IMR-90 (cell line): ENCODE results near the gene RASGEF1C. TPM values are rescaled to one million over a fixed set of nuclear protein-coding genes. Genes with fewer than 3 reads are reported as not detected.

ENCODE experiments used
- ATAC-seq: fragments of 200-7000 bp; cut with Tn5 transposase; 2 replicates; pipeline ENCODE4 v1.9.1; 2020; ENCODE audit warnings: low read depth, mild to moderate bottlenecking, moderate library complexity
- BruUV-seq: library from RNA; stranded (reverse); fragments of 400-500 nt; replicated peaks from 2 replicates; lab custom pipeline; 2021; lab: Mats Ljungman, UMichigan
- CTCF ChIA-PET: fragments of 300-600 bp; formaldehyde crosslinking; extraction: SDS; loops from one replicate; lab custom pipeline; 2021; ENCODE audit warnings: antibody characterized with exemption; lab: Yijun Ruan, JAX
- POLR2A ChIA-PET: fragments of 300-600 bp; sonication (Branson Sonifier 250); formaldehyde crosslinking; loops from one replicate; lab custom pipeline; 2022; ENCODE audit warnings: antibody characterized with exemption; ENCODE audit not compliant: unreplicated experiment; lab: Charles Lee
- DNase-seq: peaks from one replicate; pipeline ENCODE4 v3.0.0; 2013
- H2AFZ ChIP-seq: replicated peaks from 2 replicates; pipeline ENCODE3; 2013; ENCODE audit warnings: low read length, mild to moderate bottlenecking; ENCODE audit not compliant: poor library complexity
- H2AK5ac ChIP-seq: 2 replicates; pipeline ENCODE4 v1.6.1; 2013; ENCODE audit warnings: low read depth, low read length, inconsistent platforms
- H2AK9ac ChIP-seq: replicated peaks from 2 replicates; pipeline ENCODE3; 2013; ENCODE audit warnings: mild to moderate bottlenecking, low read depth, low read length, moderate library complexity; ENCODE audit not compliant: poor library complexity
- H2BK120ac ChIP-seq: 2 replicates; pipeline ENCODE4 v1.6.1; 2013; ENCODE audit warnings: low read depth, low read length, inconsistent platforms
- H2BK15ac ChIP-seq: 3 replicates; pipeline ENCODE4 v1.6.1; 2013; ENCODE audit warnings: low read depth, low read length, inconsistent platforms
- H2BK20ac ChIP-seq: 2 replicates; pipeline ENCODE4 v1.6.1; 2013; ENCODE audit warnings: low read depth, mild to moderate bottlenecking, inconsistent platforms, low read length, moderate library complexity
- H2BK5ac ChIP-seq: 2 replicates; pipeline ENCODE4 v1.6.1; 2013; ENCODE audit warnings: mild to moderate bottlenecking, low read depth, low read length, inconsistent platforms; ENCODE audit not compliant: poor library complexity, severe bottlenecking
- H3K14ac ChIP-seq: replicated peaks from 2 replicates; pipeline ENCODE4 v1.6.1; 2013; ENCODE audit warnings: low read depth, low read length, inconsistent platforms
- H3K18ac ChIP-seq: 2 replicates; pipeline ENCODE4 v1.6.1; 2013; ENCODE audit warnings: low read depth, low read length, control low read depth
- H3K23ac ChIP-seq: 2 replicates; pipeline ENCODE4 v1.6.1; 2013; ENCODE audit warnings: low read depth, low read length, inconsistent platforms
- H3K27ac ChIP-seq: 2 replicates; pipeline ENCODE4 v1.5.1; 2013; ENCODE audit warnings: mild to moderate bottlenecking, control low read depth, low read length; ENCODE audit not compliant: insufficient read depth
- H3K27me3 ChIP-seq: 2 replicates; pipeline ENCODE4 v1.6.1; 2013; ENCODE audit warnings: low read length; ENCODE audit not compliant: control insufficient read depth, insufficient read depth
- H3K36me3 ChIP-seq: 2 replicates; pipeline ENCODE4 v1.6.1; 2013; ENCODE audit warnings: low read length, mixed read lengths; ENCODE audit not compliant: control insufficient read depth, insufficient read depth
- H3K4ac ChIP-seq: 2 replicates; pipeline ENCODE4 v1.6.1; 2013; ENCODE audit warnings: low read depth, low read length, inconsistent platforms
- H3K4me1 ChIP-seq: 2 replicates; pipeline ENCODE4 v1.6.1; 2013; ENCODE audit warnings: low read length, mixed read lengths; ENCODE audit not compliant: control insufficient read depth, insufficient read depth
- H3K4me2 ChIP-seq: 2 replicates; pipeline ENCODE4 v1.6.1; 2013; ENCODE audit warnings: low read depth, mild to moderate bottlenecking, control low read depth, low read length, moderate library complexity
- H3K4me3 ChIP-seq: 2 replicates; pipeline ENCODE4 v1.5.1; 2013; ENCODE audit warnings: low read depth, mild to moderate bottlenecking, control low read depth, low read length, moderate library complexity; ENCODE audit not compliant: insufficient read depth
- H3K56ac ChIP-seq: 2 replicates; pipeline ENCODE4 v1.6.1; 2013; ENCODE audit warnings: low read length, inconsistent platforms; ENCODE audit not compliant: insufficient read depth; ENCODE audit errors: extremely low read depth
- H3K79me1 ChIP-seq, 2 experiments: 2 replicates each; pipeline ENCODE4 v1.6.1; 2013; ENCODE audit warnings: low read length in 2 of 2, inconsistent platforms in 1 of 2, low read depth in 1 of 2
- H3K9ac ChIP-seq: 2 replicates; pipeline ENCODE4 v1.6.1; 2013; ENCODE audit warnings: low read depth, low read length, control low read depth
- H3K9me1 ChIP-seq: 2 replicates; pipeline ENCODE4 v1.6.1; 2013; ENCODE audit warnings: low read length, inconsistent platforms; ENCODE audit not compliant: insufficient read depth
- H3K9me3 ChIP-seq: 2 replicates; pipeline ENCODE4 v1.6.1; 2013; ENCODE audit warnings: low read length; ENCODE audit not compliant: control insufficient read depth, insufficient read depth
- H4K20me1 ChIP-seq: 2 replicates; pipeline ENCODE4 v1.6.1; 2013; ENCODE audit warnings: low read length, inconsistent platforms; ENCODE audit not compliant: insufficient read depth
- H4K5ac ChIP-seq: 2 replicates; pipeline ENCODE4 v1.6.1; 2013; ENCODE audit warnings: mild to moderate bottlenecking, low read depth, low read length, control low read depth
- H4K8ac ChIP-seq, 2 experiments: 2 replicates each; pipeline ENCODE4 v1.6.1; 2013; ENCODE audit warnings: low read depth in 2 of 2, low read length in 2 of 2, control low read depth in 1 of 2, inconsistent platforms in 1 of 2
- H4K91ac ChIP-seq: 2 replicates; pipeline ENCODE4 v1.6.1; 2013; ENCODE audit warnings: low read depth, low read length, inconsistent platforms; ENCODE audit not compliant: insufficient read depth
- CTCF ChIP-seq: conservative IDR thresholded peaks from 2 replicates; pipeline ENCODE4 v1.5.1; 2012; ENCODE audit warnings: mild to moderate bottlenecking, low read depth, low read length, improper control_type of control experiment
- MAZ ChIP-seq: IDR thresholded peaks from 2 replicates; pipeline ENCODE4 v1.6.1; 2012; ENCODE audit warnings: low read depth, mild to moderate bottlenecking, low read length, improper control_type of control experiment, moderate library complexity, borderline replicate concordance
- POLR2A ChIP-seq: IDR thresholded peaks from 2 replicates; pipeline ENCODE4 v1.6.1; 2012; ENCODE audit warnings: mild to moderate bottlenecking, low read depth, low read length
- RAD21 ChIP-seq: IDR thresholded peaks from 2 replicates; pipeline ENCODE4 v1.6.1; 2012; ENCODE audit warnings: low read length, improper control_type of control experiment
- WGBS, 2 experiments: methylation state at CpG; one replicate each; pipeline versions ENCODE4 v1.1.5 to v1.1.7; 2013; ENCODE audit warnings: missing lambda C conversion rate in 2 of 2; ENCODE audit not compliant: insufficient read length in 1 of 2; ENCODE audit errors: extremely low coverage in 2 of 2; 5-methylcytosine and 5-hydroxymethylcytosine counted together
- dilution Hi-C: fragments of 300-500 bp; cut with HindIII; formaldehyde crosslinking; loops from one replicate; pipeline ENCODE4 v1.14.3; 2018; ENCODE audit warnings: low sequenced_read_pairs; ENCODE audit not compliant: unreplicated experiment
- in situ Hi-C: fragments of 300-500 bp; cut with MboI; formaldehyde crosslinking; loops from 3 replicates; pipeline ENCODE4 v1.14.3; 2019; ENCODE audit warnings: low sequenced_read_pairs, inconsistent platforms, mixed read lengths
- intact Hi-C: fragments of 100-400 bp; cut with micrococcal nuclease; formaldehyde crosslinking; loops from 2 replicates; pipeline ENCODE4 v1.10.0; 2022
- polyA plus RNA-seq, 3 experiments: library from polyadenylated mRNA; depleted of rRNA; stranded (reverse); fragments of >200 nt; gene quantifications; 2 replicates each; pipeline ENCODE4 v1.2.3, GENCODE V29; 2012; ENCODE audit warnings: low replicate concordance in 1 of 3
- total RNA-seq: library from RNA; depleted of rRNA; stranded (reverse); fragments of >200 nt; gene quantifications from 2 replicates; pipeline ENCODE4 v1.2.3, GENCODE V29; 2012

RASGEF1C gene
- total and polyA plus RNA-seq, 2 of the 4 experiments (the other 2 are of a cell fraction) = not detected

- no peak overlapping the region for H3K56ac ChIP-seq
- ChIA-PET CTCF (no interaction called here), POLR2A (no interaction called here)
- H2BK5ac ChIP-seq = no peak overlapping the region
- dilution Hi-C loops = no loop called here
- no peak overlapping the region for H2BK15ac ChIP-seq
- no peak overlapping the region for H3K4me3 ChIP-seq
- no peak for DNase-seq
- no peak overlapping the region for H2BK20ac ChIP-seq
- no peaks in the 10 kb centered on the region for H3K4me1 ChIP-seq
- in situ Hi-C loops = no loop called here
- no peaks in the 10 kb centered on the region for H3K79me1 ChIP-seq
- no peak overlapping the region for H2BK120ac ChIP-seq
- H3K36me3 ChIP-seq = no peaks in the 10 kb centered on the region
- H3K9me1 ChIP-seq = no peaks in the 10 kb centered on the region
- no peak overlapping the region for H2AFZ ChIP-seq
- no peak overlapping the region for H4K5ac ChIP-seq
- no peak overlapping the region for H2AK9ac ChIP-seq
- H3K9ac ChIP-seq = no peak overlapping the region
- no peak overlapping the region for H3K4me2 ChIP-seq
- no TSS peak for BruUV-seq
- H2AK5ac ChIP-seq = no peak overlapping the region
- no peak overlapping the region for H3K4ac ChIP-seq
- no peak overlapping the region for H3K18ac ChIP-seq
- H4K91ac ChIP-seq = no peak overlapping the region
- H3K14ac ChIP-seq = no peak overlapping the region
- ATAC-seq = no peak
- intact Hi-C loops = no loop called here
- H3K9me3 ChIP-seq = no peaks in the 10 kb centered on the region
- WGBS, 2 experiments = 80% methylated on average over 3 of the region's 14 CpGs; no CpG with 5 or more reads in 1 of the 2 experiments
- H4K20me1 ChIP-seq = no peaks in the 10 kb centered on the region
- H4K8ac ChIP-seq = no peak overlapping the region
- peaks cover 2% of the 10 kb centered on the region for H3K27me3 ChIP-seq
- TF ChIP-seq CTCF (no peak), MAZ (no peak), RAD21 (no peak), POLR2A (no peak)
- H3K23ac ChIP-seq = no peak overlapping the region
- no peak overlapping the region for H3K27ac ChIP-seq
Observed at GRCh38 chr5:180118391-180118791, 90.6 kb downstream of the RASGEF1C start.
